ENCODE data around the gene IL20. TPM values are rescaled to one million over a fixed set of nuclear protein-coding genes. Genes with fewer than 3 reads are reported as not detected.
A peak's percentile ranks its signal among the peaks of the same experiment; 100 is the strongest.

IL20 gene, protein sequence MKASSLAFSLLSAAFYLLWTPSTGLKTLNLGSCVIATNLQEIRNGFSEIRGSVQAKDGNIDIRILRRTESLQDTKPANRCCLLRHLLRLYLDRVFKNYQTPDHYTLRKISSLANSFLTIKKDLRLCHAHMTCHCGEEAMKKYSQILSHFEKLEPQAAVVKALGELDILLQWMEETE
- not detected for polyA plus RNA-seq (2013, experiment 1 of 2)
- polyA plus RNA-seq (2013, experiment 2 of 2), result not detected

DNA sequence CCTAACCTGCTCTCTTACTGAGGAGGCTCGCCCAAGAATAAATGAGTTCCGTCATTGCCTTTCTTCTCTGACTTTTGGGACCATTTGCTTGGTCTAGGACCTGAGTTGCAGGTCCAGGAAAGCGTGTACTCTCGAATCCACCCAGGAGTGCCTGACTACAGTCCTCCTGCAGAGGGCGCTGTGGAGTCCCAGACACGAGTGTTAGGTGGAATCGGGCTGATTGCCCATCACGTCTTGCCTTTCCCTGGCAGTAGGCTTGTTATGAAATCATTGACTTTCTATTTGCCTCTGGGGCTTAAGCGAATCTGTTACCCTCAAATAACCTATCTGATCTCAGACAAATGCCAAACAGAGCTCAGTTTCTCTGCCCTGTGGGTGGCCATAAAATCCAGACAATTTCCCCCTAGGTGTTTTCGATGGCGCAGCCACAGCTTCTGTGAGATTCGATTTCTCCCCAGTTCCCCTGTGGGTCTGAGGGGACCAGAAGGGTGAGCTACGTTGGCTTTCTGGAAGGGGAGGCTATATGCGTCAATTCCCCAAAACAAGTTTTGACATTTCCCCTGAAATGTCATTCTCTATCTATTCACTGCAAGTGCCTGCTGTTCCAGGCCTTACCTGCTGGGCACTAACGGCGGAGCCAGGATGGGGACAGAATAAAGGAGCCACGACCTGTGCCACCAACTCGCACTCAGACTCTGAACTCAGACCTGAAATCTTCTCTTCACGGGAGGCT is at the start of gene IL20:
IL20 (plus strand) TSS at position 685 of the 733 bp plus-strand sequence. CDS start 230 bp downstream, outside the sequence.
- no peak within 1 kb of the TSS for H3K23ac ChIP-seq (ENCODE audit: low read length in 2 of 2)
- 52% methylated on average over 19 of the region's 19 CpGs for WGBS
- H3K27me3 ChIP-seq (ENCODE audit: control insufficient read depth in 1 of 2, insufficient read depth in 1 of 2, low read length in 2 of 2), result peaks cover 8 to 46% of the 10 kb centered on the region in 2 experiments

DNA sequence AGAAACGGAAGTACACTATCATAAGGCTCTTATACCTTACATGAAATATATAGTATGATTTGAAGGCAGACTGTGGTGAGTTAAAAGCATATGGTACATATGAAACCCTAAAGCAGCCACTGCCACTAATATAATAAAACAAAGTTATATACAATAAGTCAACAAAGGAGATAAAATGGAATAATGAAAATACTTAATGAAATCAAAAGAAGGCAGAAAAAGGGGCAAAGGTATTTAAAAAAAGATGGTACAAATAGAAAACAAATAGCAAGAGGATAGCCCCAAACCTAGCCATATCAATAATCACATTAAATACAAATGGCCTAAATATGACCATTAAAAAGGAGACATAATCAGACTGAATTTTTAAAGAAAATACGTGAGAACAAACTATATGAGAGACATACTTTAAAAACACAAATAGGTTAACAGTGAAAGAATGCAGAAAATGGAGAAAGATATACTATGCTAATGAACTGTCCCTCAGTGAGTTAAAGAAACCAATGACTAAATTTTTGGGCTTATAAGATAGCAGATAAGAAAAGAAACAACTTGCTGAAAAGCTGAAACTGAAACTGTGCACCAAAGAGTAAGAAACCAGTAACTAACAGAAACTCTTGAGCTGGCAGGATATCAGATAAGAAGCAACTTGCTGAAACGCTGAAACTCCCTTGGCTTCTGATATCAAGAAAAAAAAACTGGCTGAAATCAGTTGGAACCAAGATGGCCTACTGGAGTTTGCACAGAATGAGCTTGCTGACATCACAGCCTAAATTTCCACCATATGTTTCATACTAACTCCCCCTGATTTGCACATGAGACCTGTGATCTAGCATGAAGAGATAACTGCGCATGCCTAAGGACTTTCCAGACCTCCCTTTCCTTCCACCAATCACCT is 48.8 kb upstream of the IL20 start:
- Histone ChIP-seq H3K4me1 (ENCODE audit: control insufficient read depth, insufficient read depth, low read depth, low read length) (no peaks in the 10 kb centered on the region), H2BK5ac (ENCODE audit: low read depth, low read length, poor library complexity, severe bottlenecking) (no peak overlapping the region), H4K8ac (ENCODE audit: low read length) (no peak overlapping the region), H3K4ac (ENCODE audit: low read depth in 1 of 2, low read length in 2 of 2) (peak overlapping the region in 1 of 2 experiments; percentile 40), H4K91ac (ENCODE audit: low read length) (no peak overlapping the region), H3K14ac (ENCODE audit: low read length in 2 of 2) (no peak overlapping the region), H3K9ac (ENCODE audit: low read length) (peak overlapping the region; percentile 9), H2AK5ac (ENCODE audit: low read length, severe bottlenecking) (no peak overlapping the region), H3K27me3 (ENCODE audit: control insufficient read depth in 1 of 2, insufficient read depth in 1 of 2, low read length in 2 of 2) (peaks cover 0 to 12% of the 10 kb centered on the region in 2 experiments), H2AFZ (ENCODE audit: low read depth, low read length) (no peak overlapping the region), H2BK120ac (ENCODE audit: low read depth, low read length) (no peak overlapping the region), H3K18ac (ENCODE audit: low read depth in 1 of 2, low read length in 2 of 2) (peak overlapping the region in 1 of 2 experiments; percentile 70), H3K27ac (ENCODE audit: low read length, poor library complexity, severe bottlenecking) (no peak overlapping the region), H3K4me2 (ENCODE audit: low read length, poor library complexity, severe bottlenecking) (no peak overlapping the region), H3K36me3 (ENCODE audit: control insufficient read depth in 1 of 2, insufficient read depth in 2 of 2, low read depth in 1 of 2, low read length in 2 of 2) (no peaks in the 10 kb centered on the region), H3K9me3 (ENCODE audit: control insufficient read depth, low read length) (peaks cover 4% of the 10 kb centered on the region), H3K4me3 (ENCODE audit: insufficient read depth in 1 of 2, low read depth in 1 of 2, low read length in 2 of 2) (no peak overlapping the region), H2BK12ac (ENCODE audit: low read length in 2 of 2) (no peak overlapping the region), H2BK15ac (ENCODE audit: low read depth, poor library complexity, severe bottlenecking) (no peak overlapping the region), H3K23ac (ENCODE audit: low read length in 2 of 2) (no peak overlapping the region), H3K79me1 (replicated peaks; ENCODE audit: low read length, poor library complexity, severe bottlenecking) (no peaks in the 10 kb centered on the region)
- peak; percentile 50 for DNase-seq
- 79% methylated on average over 2 of the region's 4 CpGs for WGBS

More for the DNA sequence above, at the start of gene IL20:
- no peak within 1 kb of the TSS for H3K27ac ChIP-seq (ENCODE audit: low read length, poor library complexity, severe bottlenecking)
- H3K4me3 ChIP-seq (ENCODE audit: insufficient read depth in 1 of 2, low read depth in 1 of 2, low read length in 2 of 2), result no peak within 1 kb of the TSS
- no peak within 1 kb of the TSS for H3K9ac ChIP-seq (ENCODE audit: low read length)
- no peak within 1 kb of the TSS for H2AFZ ChIP-seq (ENCODE audit: low read depth, low read length)
- H4K8ac ChIP-seq (ENCODE audit: low read length), result no peak within 1 kb of the TSS
- H4K91ac ChIP-seq (ENCODE audit: low read length), result no peak within 1 kb of the TSS
- no peak within 1 kb of the TSS for H2BK15ac ChIP-seq (ENCODE audit: low read depth, poor library complexity, severe bottlenecking)
- H3K14ac ChIP-seq (ENCODE audit: low read length in 2 of 2), result no peak within 1 kb of the TSS
- no peak within 1 kb of the TSS for H2BK12ac ChIP-seq (ENCODE audit: low read length in 2 of 2)
- DNase-seq, result peak; percentile 64
- no peaks in the 10 kb centered on the region for H3K4me1 ChIP-seq (ENCODE audit: control insufficient read depth, insufficient read depth, low read depth, low read length)
- no peaks in the 10 kb centered on the region for H3K79me1 ChIP-seq (replicated peaks; ENCODE audit: low read length, poor library complexity, severe bottlenecking)
- no peak within 1 kb of the TSS for H3K4me2 ChIP-seq (ENCODE audit: low read length, poor library complexity, severe bottlenecking)
- no peak within 1 kb of the TSS for H3K4ac ChIP-seq (ENCODE audit: low read depth in 1 of 2, low read length in 2 of 2)
- H3K18ac ChIP-seq (ENCODE audit: low read depth in 1 of 2, low read length in 2 of 2), result no peak within 1 kb of the TSS
- no peak within 1 kb of the TSS for H2BK5ac ChIP-seq (ENCODE audit: low read depth, low read length, poor library complexity, severe bottlenecking)
- no peak within 1 kb of the TSS for H2BK120ac ChIP-seq (ENCODE audit: low read depth, low read length)
- no peak within 1 kb of the TSS for H2AK5ac ChIP-seq (ENCODE audit: low read length, severe bottlenecking)
- no peaks in the 10 kb centered on the region for H3K9me3 ChIP-seq (ENCODE audit: control insufficient read depth, low read length)
- no peaks in the 10 kb centered on the region for H3K36me3 ChIP-seq (ENCODE audit: control insufficient read depth in 1 of 2, insufficient read depth in 2 of 2, low read depth in 1 of 2, low read length in 2 of 2)

DNA sequence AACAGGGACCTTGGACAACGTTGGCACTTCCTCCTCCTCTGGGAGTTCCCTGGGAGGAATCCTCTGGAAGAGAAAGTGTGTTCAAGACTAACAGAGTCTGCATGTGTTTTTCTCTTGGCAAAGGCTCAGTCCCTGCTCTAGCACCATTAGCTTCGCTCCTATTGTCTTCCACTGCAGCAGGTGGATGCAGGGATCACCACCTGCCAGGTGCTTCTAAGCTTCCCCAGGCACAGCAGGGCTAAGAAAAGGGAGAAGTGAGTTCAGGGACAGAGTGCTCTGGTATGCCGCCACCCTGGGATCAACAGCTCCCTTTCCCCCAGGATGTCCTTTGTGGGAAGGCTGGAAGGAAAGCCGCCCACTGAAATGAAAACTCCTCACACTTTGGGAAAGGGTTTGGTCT is 43.9 kb upstream of the IL20 start:
- H4K8ac ChIP-seq (ENCODE audit: low read length), result peak overlapping the region; percentile 13
- peaks cover 2% of the 10 kb centered on the region for H3K4me1 ChIP-seq (ENCODE audit: control insufficient read depth, insufficient read depth, low read depth, low read length)
- peak overlapping the region; percentile 67 to 90 for H2BK12ac ChIP-seq (ENCODE audit: low read length in 2 of 2)
- no peaks in the 10 kb centered on the region for H3K9me3 ChIP-seq (ENCODE audit: control insufficient read depth, low read length)
- no peak overlapping the region for H3K27ac ChIP-seq (ENCODE audit: low read length, poor library complexity, severe bottlenecking)
- no peaks in the 10 kb centered on the region for H3K79me1 ChIP-seq (replicated peaks; ENCODE audit: low read length, poor library complexity, severe bottlenecking)
- no peak overlapping the region for H3K4me2 ChIP-seq (ENCODE audit: low read length, poor library complexity, severe bottlenecking)
- WGBS, result 76% methylated on average over 4 of the region's 4 CpGs
- H3K18ac ChIP-seq (ENCODE audit: low read depth in 1 of 2, low read length in 2 of 2), result peak overlapping the region in 1 of 2 experiments; percentile 63
- no peak overlapping the region for H3K4me3 ChIP-seq (ENCODE audit: insufficient read depth in 1 of 2, low read depth in 1 of 2, low read length in 2 of 2)
- no peak overlapping the region for H2AFZ ChIP-seq (ENCODE audit: low read depth, low read length)
- peak overlapping the region; percentile 83 for H2BK15ac ChIP-seq (ENCODE audit: low read depth, poor library complexity, severe bottlenecking)
- H2AK5ac ChIP-seq (ENCODE audit: low read length, severe bottlenecking), result no peak overlapping the region
- DNase-seq, result no peak
- no peak overlapping the region for H3K14ac ChIP-seq (ENCODE audit: low read length in 2 of 2)
- H3K27me3 ChIP-seq (ENCODE audit: control insufficient read depth in 1 of 2, insufficient read depth in 1 of 2, low read length in 2 of 2), result peaks cover 0 to 8% of the 10 kb centered on the region in 2 experiments
- no peak overlapping the region for H3K23ac ChIP-seq (ENCODE audit: low read length in 2 of 2)
- H4K91ac ChIP-seq (ENCODE audit: low read length), result peak overlapping the region; percentile 66
- H2BK5ac ChIP-seq (ENCODE audit: low read depth, low read length, poor library complexity, severe bottlenecking), result no peak overlapping the region
- no peaks in the 10 kb centered on the region for H3K36me3 ChIP-seq (ENCODE audit: control insufficient read depth in 1 of 2, insufficient read depth in 2 of 2, low read depth in 1 of 2, low read length in 2 of 2)
- no peak overlapping the region for H3K4ac ChIP-seq (ENCODE audit: low read depth in 1 of 2, low read length in 2 of 2)
- peak overlapping the region; percentile 43 for H2BK120ac ChIP-seq (ENCODE audit: low read depth, low read length)
- no peak overlapping the region for H3K9ac ChIP-seq (ENCODE audit: low read length)
